ENCODE measurements around the gene RADIL.

Gene RADIL

GRCh38 chr7:4884164-4884563 lies 648 bp upstream of the RADIL start:
- TF ChIP-seq CTCF (IDR thresholded peaks at IDR 0.05; ENCODE audit: control extremely low read depth, extremely low read depth, low read depth, missing control alignments), result no peak
- POLR2A ChIA-PET, result no interaction called here
- DNase-seq (ENCODE audit: extremely low spot score), result no peak
- CTCF ChIA-PET, result interaction anchor here (0.8 to 2.6 kb wide), 6 partner anchors 15 to 203 kb away, joined by 3 to 8 read pairs (median 4); no protein-coding TSS in a partner anchor

GRCh38 chr7:4883033-4883371 lies 514 bp downstream of the RADIL start:
- ChIA-PET POLR2A (no interaction called here), CTCF (interaction anchor here (1.1 to 2.5 kb wide), 4 partner anchors 53 to 91 kb away, joined by 3 to 7 read pairs (median 4); no protein-coding TSS in a partner anchor)
- no peak for TF ChIP-seq CTCF (IDR thresholded peaks at IDR 0.05; ENCODE audit: control extremely low read depth, extremely low read depth, low read depth, missing control alignments)

GRCh38 chr7:4882169-4883032 lies 1.1 kb downstream of the RADIL start:
- POLR2A ChIA-PET, result no interaction called here
- no peak for TF ChIP-seq CTCF (IDR thresholded peaks at IDR 0.05; ENCODE audit: control extremely low read depth, extremely low read depth, low read depth, missing control alignments)
- DNase-seq (ENCODE audit: extremely low spot score), result no peak
- CTCF ChIA-PET, result interaction anchor here (1.6 to 2.5 kb wide), 2 partner anchors 52 to 90 kb away, joined by 3 to 7 read pairs; no protein-coding TSS in a partner anchor

More at GRCh38 chr7:4883033-4883371, 514 bp downstream of the RADIL start:
- no peak for DNase-seq (ENCODE audit: extremely low spot score)

GRCh38 chr7:4880218-4880617 lies 3.3 kb downstream of the RADIL start:
- ChIA-PET POLR2A (no interaction called here), CTCF (interaction anchor here (1.0 kb wide), 1 partner anchor 9 kb away, joined by 3 read pairs; no protein-coding TSS in a partner anchor)
- no peak for DNase-seq (ENCODE audit: extremely low spot score)
- TF ChIP-seq CTCF (IDR thresholded peaks at IDR 0.05; ENCODE audit: control extremely low read depth, extremely low read depth, low read depth, missing control alignments), result no peak

GRCh38 chr7:4879396-4880081 lies 4.0 kb downstream of the RADIL start:
- ChIA-PET CTCF (no interaction called here), POLR2A (no interaction called here)
- no peak for DNase-seq (ENCODE audit: extremely low spot score)
- no peak for TF ChIP-seq CTCF (IDR thresholded peaks at IDR 0.05; ENCODE audit: control extremely low read depth, extremely low read depth, low read depth, missing control alignments)

- CTCF ChIA-PET, result no interaction called here
- POLR2A ChIA-PET, result no interaction called here
- DNase-seq (ENCODE audit: extremely low spot score), result no peak
- TF ChIP-seq CTCF (IDR thresholded peaks at IDR 0.05; ENCODE audit: control extremely low read depth, extremely low read depth, low read depth, missing control alignments), result no peak
Observed at GRCh38 chr7:4878336-4879335, 4.9 kb downstream of the RADIL start.

All from GM10248 (cell line).